Breast epithelium (tissue), 3 donors: ENCODE results near the gene GSTM2.

Experiments
- CTCF ChIP-seq, 3 donors: fragments of 450-650 bp; IDR thresholded peaks; one replicate each; pipeline ENCODE4 v1.5.1; 2016 to 2017; ENCODE audit warnings: antibody characterized with exemption in 3 of 3, mild to moderate bottlenecking in 3 of 3, moderate library complexity in 3 of 3
- POLR2AphosphoS5 ChIP-seq, 3 donors: sonication (generic); formaldehyde crosslinking; IDR thresholded peaks; one replicate each; pipeline ENCODE4 v1.6.1; 2017; ENCODE audit warnings: antibody characterized with exemption in 3 of 3

GRCh38 chr1:109657395-109657794 lies 10.5 kb upstream of the GSTM2 start:
- TF ChIP-seq POLR2AphosphoS5 (IDR thresholded peaks at IDR 0.05) (no peak), CTCF (IDR thresholded peaks at IDR 0.05) (no peak)
